ENCODE data around the gene CSTF1. TPM values are rescaled to one million over a fixed set of nuclear protein-coding genes. Genes with fewer than 3 reads are reported as not detected.
A peak's percentile ranks its signal among the peaks of the same experiment; 100 is the strongest.
"Not testable (repeated sequence)": the region's sequence is repeated elsewhere in the genome, so short reads cannot be mapped to it uniquely, and the experiment has no call there.

CSTF1 gene
- total RNA-seq, 1 experiment from 2014 or later, result 101 TPM

DNA sequence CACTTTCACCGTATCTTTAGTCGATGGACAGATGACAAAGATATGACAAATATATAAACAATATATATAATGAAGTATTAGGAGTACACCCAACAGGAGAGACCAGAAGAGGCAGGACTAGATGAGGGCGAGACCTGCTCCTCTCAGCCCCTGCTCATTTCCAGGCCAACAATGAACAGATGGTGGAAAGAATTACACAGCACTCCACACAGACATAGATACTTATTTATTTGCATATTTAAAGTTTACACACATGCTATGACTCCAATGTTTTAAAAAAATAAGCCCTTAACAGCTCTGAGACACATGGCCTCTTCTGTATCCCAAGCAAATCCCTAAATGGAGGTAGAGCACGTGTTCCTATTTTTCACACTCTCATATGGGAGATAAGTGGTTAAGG lies 23.3 kb upstream of the CSTF1 start:
- no peak for DNase-seq (ENCODE audit: low read depth)

DNA sequence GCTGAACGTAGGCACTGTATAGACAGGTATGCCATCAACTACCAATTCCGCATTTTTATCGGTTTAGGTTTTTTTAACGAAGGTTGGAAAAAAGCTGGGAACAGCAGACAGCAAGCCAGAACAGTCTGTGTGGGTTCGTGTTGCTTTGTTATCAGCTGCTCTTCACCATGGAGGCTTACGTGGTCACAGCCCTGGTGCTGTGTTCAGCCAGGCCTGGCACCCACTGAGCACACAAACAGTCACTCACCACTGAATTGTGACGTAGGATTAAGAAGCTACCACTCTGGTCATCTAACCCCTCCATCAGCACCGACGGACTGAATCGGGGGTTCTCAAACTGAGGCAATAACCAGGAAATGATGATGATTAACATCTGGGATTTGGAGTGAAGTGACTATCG lies 20.5 kb upstream of the CSTF1 start:
- DNase-seq (ENCODE audit: low read depth), result no peak

DNA sequence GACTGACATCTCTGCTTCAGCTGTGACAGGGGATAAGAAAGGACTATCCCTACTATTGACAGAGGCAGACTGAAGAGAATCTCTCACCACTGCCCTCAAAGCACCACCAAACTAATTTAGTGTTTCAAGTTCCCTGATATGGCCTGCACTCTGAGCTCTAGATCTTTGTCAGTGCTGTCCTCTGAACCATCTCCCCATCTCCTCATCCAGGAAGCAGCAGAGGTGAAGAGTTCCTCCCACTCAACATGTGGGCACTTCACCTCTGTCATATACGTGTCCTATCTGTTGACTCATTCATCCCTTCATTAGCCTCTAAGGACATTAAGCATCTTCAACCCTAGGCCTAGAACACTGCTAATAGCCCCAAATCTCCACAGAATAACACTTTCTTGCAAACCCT lies 19.6 kb upstream of the CSTF1 start:
- DNase-seq (ENCODE audit: low read depth), result no peak

DNA sequence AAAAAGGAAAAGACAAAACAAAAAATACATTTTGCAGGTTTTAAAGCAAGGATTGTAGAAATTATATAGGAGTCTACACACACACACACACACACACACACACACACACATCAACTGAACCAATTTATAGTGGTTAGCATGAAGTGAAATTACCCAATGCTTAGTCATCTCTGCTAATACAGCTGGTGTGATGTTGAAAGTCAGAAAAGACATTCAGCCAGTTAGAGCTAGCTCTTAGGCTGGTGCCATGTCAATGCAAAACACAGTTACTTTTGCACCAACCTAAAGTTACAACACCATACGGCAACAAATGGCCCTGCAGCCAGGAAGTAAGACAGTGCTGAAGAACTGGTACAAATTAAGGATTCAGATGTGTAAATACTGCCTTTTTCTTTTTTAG lies 18.5 kb upstream of the CSTF1 start:
- peak; percentile 82 for DNase-seq (ENCODE audit: low read depth)

DNA sequence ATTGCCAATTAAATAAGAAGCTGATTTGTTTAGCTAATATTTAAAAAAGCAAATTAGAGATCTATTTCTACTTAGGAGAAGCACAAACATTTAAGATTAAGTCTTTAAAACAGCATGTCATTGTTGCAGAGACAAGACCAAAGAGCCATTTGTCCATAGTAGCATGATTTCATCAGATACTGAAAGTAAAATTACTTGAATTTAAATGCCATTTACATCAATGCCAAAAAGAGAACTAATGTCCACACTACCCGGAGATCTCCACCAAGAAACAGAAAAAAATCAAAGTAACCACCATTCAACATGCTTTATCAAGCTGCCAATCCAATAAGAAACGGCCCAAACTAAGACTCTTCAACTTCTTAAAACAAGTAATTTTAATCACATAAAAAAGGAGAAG lies 16.1 kb upstream of the CSTF1 start:
- DNase-seq (ENCODE audit: low read depth), result no peak

DNA sequence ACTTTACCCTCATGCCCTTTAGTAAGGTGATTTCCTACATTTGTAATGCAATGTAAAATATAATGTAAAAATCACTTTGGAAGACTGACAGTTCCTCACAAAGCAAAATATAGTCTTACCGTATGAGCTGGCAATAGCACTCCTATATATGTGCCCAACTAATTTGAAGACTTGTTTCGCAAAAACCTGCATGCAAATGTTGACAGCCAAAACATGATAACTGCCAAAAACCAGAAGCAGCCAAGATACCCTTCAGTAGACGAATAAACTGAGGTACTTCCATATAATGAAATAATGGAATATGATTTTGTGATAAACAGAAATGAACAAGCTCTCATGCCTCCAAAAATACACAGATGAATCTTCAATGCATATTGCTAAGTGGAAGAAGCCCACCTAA lies 14.1 kb upstream of the CSTF1 start:
- no peak for DNase-seq (ENCODE audit: low read depth)

DNA sequence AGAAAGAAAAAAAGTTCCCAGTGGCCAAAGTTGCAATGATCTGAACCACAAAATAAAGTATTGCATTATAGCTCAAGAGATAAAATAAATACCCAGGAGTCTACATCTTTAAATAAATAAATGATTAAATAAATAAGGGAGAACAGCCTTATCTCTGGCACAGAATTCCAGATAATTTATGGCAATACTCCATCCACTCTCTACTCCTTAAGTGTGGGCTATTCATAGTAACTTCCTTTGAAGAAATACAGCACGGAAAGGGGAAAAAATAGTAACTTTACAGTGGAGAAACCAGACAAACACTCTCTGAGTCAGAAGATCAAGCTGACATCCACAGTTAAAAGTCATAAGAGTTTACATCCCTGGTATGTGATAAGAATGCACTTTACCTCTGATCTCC lies 12.1 kb upstream of the CSTF1 start:
- DNase-seq (ENCODE audit: low read depth), result peak; percentile 22

DNA sequence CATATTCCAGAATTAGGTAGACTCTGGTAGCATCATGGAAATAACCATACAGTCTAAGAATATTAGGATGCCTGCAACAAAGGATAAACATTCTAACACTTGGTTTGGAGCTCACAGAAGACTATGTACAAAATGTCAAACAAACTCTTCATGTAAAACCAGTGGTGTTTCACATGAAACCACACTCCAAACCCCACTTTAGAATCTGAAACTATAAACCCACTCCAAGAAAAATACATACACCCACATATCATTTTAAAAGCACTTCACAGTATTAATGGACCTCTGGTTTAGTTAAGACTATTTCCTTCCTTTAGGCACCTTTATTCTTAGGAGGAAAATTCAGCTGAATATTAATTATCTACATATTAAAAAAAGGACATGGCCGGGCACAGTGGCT lies 10.9 kb upstream of the CSTF1 start:
- DNase-seq (ENCODE audit: low read depth), result no peak

DNA sequence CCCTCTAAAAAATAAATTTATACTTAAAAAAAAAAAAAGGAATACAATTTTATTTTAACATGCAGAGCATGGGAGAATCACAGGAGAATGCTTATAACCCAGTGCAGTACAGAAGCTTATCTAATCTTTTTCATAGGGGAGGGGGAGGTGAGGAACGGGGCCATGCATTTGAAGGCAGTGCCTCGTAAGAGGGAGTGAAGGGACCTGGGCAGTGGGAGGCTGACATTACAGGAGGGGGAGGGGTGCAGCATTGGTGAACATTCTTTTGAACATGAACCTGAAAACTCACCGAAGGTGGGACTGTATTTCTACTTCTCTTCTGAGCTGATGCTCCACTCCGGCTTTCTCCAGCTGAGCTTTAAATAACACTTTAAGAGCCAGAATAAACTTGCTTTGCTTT lies 9.7 kb upstream of the CSTF1 start:
- DNase-seq (ENCODE audit: low read depth), result no peak

DNA sequence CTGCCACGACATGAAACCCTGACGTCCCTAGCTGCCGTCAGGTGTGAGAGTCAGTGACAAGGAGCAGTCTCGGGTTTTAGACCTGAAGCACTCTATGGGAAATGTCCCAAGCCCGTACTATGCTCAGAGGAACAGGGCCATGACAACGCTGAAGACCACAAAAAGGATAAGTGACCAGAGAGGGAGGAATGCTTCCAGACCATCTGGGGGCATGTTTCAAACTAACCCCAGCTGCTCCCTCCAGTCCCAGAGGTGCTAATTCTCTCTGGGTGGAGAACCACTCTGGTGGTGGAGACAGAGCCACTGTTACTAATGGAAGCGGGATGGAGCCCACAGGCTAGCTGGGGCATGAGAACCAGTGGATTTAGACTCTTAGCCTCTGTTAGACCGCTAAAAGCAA lies 9.1 kb upstream of the CSTF1 start:
- no peak for DNase-seq (ENCODE audit: low read depth)

DNA sequence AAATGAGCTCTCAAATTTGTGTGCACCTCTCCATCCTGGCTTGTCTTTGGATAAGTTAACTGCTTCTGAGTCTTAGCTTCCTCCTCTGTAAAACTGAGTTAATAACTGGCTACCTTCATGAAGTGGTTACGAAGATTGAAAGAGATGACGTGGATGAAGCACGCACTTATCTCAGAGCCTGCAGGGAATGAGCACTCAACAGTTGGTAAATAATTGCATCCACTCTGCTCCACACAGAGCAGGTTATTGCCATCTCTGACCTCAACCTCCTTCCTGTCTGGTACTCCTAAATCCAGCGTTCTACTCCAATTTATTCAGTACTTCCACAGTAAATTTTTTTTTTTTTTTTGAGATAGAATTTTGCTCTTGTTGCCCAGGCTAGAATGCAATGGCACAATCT lies 7.3 kb upstream of the CSTF1 start:
- DNase-seq (ENCODE audit: low read depth), result no peak

DNA sequence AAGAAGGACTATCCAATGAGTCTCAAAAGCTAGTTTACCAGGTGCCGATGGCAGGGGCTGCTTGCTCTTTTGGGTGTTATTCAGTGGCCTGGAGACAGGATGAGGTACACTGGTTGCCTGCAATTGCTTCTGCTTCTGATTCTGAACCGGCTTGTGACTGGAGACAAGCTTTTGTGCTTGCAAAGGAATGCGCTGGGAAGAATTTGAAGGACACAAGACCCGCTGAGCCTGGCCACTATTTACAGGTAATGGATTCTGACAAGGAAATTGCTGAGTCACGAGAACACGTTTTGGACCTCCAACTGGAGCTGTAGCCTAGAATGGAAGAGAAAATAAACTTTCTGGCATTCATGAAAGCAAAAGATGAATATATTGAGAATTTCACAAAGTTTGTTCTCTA lies 6.2 kb upstream of the CSTF1 start:
- no peak for DNase-seq (ENCODE audit: low read depth)

DNA sequence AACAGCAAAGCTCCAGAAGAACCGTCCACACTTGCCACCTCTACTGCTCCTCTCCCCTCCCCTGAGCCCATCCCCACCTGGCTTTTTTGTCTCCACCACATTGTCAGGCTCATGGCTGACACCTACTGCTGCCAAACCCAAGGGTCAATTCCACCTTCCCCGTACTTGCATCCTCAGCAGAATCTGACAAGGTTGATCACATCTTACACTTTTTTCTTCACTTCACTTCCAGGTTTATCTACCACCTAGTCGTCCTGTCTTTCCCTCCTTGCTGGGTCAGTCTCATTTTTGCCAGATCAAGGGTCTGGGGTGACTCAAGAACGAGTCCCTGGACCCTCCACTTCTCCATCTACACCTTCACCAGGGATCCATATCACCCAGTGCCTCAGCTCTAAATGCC lies 3.6 kb upstream of the CSTF1 start:
- DNase-seq (ENCODE audit: low read depth), result no peak

DNA sequence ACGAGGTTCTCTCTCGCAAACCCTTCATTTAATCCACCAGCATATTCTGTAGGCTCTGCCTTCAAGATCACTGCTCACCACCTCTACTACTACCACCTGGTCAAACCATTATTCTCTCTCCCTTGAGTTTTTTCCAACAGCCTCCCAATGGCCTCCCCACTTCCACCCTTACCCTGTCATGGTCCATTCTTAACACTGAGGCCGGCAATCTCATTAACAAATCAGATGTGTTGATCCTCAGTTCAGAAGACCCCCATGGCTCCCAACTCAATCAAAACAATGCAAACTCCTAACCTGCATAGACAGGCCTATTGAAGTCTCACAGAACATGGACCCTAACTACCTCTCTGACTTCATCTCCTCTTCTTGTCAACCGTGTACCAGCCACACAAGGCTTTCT lies 2.6 kb upstream of the CSTF1 start:
- DNase-seq (ENCODE audit: low read depth), result no peak

DNA sequence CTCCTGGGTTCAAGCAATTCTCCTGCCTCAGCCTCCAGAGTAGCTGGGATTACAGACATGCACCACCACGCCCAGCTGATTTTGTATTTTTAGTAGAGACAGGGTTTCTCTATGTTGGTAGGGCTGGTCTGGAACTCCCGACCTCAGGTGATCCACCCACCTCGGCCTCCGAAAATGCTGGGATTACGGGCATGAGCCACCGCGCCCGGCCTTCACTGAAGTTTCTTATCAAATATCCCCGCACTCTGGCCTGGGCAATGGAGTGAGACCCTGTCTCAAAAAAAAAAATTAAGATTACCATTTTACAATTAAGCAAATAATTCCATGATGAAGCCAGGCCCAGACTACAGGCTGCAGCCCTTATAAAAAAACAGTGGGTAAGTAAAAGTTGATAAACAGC lies 2.0 kb upstream of the CSTF1 start:
- not testable (repeated sequence) for DNase-seq (ENCODE audit: low read depth)

DNA sequence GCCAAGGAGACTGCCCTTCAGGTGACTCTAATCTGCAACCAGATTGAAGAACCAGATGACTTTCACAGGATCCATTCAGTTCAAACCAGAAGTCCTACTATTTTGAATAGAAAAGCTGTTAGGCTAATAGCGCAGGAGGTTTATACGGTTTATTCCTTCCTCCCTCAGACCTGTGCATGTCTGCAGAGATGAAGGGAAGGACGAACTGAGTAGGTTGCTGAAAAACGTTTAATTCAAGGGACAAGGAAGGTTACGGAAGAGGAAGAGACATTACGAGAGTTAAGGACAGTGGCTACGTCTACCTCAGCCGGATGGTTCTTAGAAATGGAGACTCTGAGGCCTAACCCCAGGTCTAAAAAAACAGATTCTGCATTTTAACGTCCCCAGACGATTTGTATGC lies 1.4 kb upstream of the CSTF1 start:
- DNase-seq (ENCODE audit: low read depth), result no peak

DNA sequence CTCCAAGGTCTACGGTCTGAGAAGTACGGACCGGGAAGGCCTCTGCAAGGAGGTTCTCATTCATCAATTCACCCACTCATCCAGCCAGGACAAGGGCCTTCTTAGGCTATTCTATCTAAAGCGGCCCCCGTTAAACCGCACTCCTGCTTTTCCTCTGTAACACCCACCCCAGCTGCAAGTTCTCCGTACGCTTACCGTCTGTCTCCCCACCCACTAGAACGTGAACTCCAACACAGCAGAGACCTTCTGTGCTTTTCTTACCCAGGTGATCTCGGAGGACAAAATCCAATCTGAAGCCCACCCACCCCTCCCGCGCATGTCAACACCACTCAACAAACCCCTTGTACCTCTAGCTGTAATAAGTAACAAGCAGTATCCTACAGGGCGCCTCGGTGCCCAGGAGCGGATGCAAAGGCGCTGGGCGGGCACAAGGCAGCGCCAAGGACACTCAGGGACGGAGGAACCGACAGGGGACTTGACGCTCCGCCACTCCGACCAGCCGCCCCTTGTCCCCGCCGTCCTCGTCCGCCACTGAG lies 781 bp upstream of the CSTF1 start:
- DNase-seq (ENCODE audit: low read depth), result no peak

DNA sequence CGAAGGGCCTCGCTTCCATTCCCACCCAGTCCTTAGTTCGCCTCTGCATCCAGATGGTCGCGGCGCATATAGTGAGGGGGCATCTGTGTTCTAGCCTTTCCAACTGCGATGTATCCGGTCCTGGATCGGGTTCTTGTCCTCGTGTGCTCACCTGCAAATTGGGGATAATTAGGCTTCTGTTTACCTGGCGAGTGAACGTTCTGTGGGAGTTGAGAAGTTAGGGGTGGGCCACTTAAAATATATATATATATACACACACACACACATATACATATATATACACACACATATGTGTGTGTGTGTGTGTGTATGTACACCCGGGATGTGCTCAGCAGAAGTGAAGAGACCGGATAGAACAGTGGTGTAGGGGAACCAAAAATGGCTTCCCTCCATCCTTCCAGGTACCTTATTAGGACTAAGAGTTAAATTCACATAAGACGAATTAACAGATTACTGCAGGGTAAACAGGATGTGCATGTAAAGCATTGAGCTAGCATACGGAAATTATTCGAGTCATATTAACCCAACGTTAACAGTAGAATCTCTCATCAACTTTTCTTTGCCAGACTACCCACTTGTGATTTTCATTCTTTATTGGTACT lies 537 bp downstream of the CSTF1 start:
- peak; percentile 21 for DNase-seq (ENCODE audit: low read depth)

DNA sequence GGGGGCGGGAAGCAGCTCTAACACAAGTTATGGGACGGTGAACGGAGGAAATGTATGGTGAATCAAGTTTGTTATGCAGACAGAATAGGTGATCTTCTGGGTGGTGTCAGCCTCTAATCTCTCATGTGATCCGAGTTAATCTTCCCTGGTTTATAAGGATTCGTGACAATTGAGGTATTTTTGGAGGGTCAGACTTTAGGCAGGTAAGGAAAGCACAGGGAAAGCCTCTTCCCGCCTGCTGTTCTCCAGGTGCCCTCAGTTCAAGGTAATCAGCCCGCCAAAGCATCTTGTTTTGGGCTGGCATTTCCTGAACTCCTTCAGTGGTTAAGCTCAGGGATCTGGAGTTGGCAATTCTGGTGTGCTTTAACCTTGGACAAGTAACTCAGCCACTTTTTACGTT lies 1.2 kb downstream of the CSTF1 start:
- no peak for DNase-seq (ENCODE audit: low read depth)

DNA sequence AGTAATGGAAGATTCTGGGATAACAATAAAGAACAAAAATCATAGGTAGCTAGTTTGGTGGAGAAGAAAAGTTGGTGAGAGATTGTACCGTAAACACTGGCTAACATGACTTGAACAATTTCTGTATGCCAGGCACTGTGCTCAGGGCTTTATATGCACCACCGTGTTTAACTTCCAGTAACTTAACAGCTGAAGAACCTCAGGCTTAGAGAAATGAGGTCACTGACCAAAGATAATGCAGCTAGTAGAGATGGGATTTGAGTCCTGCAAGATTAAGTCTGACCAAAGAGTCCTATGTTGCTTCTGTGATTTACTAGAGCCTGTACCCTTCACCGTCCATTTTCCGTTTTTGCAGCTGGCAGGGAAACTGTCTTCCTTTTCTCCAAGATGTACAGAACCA lies 2.7 kb downstream of the CSTF1 start:
- no peak for DNase-seq (ENCODE audit: low read depth)

DNA sequence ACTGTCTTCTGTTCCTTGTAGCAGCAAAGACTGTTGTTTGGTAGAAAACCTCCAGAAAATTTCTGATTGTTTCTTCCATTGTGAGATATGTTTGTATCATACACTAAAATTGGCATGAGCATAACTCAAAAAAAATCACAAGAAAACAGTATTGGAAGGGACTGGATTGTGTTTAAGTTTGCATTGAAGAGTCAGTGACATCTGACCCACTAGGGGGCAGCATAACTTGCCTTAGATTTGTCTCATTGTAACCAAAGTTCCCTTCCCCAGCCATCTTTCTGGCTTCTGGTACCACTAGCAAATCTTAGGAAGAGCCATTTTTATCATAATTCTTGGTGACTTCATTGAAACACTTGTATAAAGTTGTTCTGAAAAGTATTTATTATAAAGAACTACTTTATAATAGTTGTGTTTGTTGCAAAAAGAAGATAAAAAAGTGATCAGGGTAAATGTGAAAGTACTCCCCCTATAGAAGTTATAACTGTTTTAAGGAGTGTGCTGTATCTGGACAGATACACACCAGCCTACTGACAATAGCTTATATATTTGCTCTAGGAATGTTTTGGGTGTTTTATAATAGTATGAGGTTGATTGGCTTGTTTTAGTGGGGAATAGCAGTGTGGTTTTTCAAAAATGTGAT lies 7.7 kb downstream of the CSTF1 start:
- peak; percentile 72 for DNase-seq (ENCODE audit: low read depth)

DNA sequence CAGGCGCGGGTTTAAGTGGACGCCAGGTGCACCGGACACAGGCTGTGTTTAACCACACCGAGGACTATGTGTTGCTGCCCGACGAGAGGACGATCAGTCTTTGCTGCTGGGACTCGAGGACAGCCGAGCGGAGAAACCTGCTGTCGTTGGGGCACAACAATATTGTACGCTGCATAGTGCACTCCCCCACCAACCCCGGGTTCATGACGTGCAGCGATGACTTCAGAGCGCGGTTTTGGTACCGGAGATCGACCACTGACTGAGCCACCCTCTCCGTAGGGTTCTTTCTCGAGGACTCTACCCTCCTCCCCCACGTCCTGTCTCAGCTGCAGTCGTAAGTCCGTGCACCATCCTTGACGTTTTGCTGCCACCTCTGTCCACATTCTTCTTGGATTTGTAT lies 11.0 kb downstream of the CSTF1 start:
- no peak for DNase-seq (ENCODE audit: low read depth)

DNA sequence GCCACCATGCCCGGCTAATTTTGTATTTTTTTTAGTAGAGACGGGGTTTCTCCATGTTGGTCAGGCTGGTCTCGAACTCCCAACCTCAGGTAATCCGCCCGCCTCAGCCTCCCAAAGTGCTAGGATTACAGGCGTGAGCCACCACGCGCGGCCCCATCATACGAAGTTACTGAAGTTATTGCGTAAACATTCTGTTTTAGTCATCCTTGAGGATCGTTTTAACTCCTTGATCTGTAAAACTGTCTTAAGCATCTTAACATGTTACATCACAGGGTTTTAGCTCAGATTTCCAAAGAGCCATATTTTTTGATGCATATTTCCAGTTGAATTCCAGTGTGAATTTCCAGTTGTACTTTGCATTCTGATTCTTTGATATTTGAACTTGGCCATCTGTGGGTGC lies 12.9 kb downstream of the CSTF1 start:
- not testable (repeated sequence) for DNase-seq (ENCODE audit: low read depth)

DNA sequence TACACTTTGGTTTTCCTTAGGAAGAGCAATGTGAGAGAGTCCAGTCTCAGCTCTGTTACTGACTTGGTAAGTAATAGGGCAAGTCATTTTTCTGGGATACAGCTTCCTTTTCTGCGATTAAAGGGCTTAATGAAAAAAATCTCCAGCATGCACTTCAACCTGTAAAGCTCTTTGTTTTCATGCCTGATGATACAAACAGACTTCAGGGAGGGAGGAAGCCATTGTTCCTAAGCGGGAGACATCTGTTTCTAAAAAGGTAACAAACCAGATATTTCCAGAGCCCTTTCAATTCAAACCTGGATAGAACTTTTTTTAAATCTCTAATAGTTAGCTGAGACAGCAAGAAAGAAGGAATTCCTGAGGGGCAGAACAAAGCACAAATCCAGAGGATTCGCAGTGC lies 14.5 kb downstream of the CSTF1 start:
- DNase-seq (ENCODE audit: low read depth), result no peak

Measured in M059J (cell line).